Posterior cingulate gyrus (tissue), 11 donors: ENCODE results near the gene MPO.

Experiments
- DNase-seq, 10 donors: peaks; one replicate each; pipeline versions ENCODE4 v3.0.0 to v3.0.0-alpha.2; 2020 to 2021; ENCODE audit warnings: mixed read lengths in 3 of 10
- intact Hi-C: fragments of 100-400 bp; cut with DNase I; formaldehyde crosslinking; loops from one replicate; pipeline ENCODE4 v1.15.1; 2023

MPO gene

DNA sequence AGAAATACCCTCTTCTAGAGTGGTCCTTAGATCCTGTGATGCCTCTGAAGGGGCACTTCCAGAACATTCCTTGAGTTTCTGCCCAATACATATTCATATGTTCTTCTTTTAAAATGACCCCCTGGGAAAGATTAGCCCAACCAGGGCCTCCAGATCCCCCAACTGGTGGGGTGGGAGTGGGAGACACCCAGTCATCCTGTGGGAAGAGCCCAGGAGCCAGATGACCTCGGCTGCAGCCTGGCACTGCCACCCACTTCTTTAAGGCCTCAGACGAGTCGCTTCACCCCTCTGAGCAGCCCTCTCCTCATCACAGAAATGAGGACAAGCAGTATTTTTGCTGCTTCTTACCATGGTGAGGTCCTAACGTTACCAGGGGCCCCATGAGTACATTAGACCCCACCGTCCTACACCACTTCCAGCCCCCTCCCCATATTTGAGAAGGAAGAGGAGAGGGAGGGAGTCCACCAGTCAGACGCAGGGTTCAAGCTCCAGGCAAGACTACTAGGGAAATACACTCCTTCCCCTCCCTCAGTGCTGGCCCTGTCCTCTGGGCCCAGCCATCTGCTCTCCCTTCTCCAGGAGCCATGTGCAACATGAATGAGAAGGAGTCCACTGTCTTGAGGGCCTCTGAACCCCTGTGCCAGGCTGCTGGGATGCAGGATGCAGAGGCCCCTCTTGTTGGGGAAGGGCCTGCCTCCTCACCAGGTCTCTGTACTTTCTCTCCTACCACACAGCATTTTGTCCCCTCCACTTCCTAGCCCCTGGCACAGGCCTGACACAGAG, 11.8 kb downstream of the MPO start:
- intact Hi-C loops = no loop called here
- DNase-seq = peak in 1 of 10 donors; percentile 35

DNA sequence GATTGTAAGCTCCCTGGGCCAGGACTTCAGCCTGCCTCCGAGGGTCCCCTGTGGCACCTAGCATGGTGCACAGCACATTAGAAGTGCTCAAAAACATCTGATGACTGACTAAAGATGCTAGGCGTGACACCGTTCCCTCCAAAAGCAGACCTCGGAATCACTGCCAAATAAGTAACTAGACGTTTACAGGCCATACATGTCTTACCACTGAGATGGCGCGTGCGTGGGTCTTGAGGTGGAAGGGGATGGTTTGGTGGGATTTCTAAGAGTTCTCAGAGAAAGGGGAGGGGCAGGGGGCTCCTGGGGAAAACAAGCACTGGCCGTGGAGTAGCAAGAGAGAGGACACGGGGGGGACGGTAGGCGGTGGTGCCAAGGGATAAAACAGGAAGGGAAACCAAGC, 12.4 kb downstream of the MPO start:
- intact Hi-C loops = no loop called here
- peak in 1 of 10 donors; percentile 27 for DNase-seq

DNA sequence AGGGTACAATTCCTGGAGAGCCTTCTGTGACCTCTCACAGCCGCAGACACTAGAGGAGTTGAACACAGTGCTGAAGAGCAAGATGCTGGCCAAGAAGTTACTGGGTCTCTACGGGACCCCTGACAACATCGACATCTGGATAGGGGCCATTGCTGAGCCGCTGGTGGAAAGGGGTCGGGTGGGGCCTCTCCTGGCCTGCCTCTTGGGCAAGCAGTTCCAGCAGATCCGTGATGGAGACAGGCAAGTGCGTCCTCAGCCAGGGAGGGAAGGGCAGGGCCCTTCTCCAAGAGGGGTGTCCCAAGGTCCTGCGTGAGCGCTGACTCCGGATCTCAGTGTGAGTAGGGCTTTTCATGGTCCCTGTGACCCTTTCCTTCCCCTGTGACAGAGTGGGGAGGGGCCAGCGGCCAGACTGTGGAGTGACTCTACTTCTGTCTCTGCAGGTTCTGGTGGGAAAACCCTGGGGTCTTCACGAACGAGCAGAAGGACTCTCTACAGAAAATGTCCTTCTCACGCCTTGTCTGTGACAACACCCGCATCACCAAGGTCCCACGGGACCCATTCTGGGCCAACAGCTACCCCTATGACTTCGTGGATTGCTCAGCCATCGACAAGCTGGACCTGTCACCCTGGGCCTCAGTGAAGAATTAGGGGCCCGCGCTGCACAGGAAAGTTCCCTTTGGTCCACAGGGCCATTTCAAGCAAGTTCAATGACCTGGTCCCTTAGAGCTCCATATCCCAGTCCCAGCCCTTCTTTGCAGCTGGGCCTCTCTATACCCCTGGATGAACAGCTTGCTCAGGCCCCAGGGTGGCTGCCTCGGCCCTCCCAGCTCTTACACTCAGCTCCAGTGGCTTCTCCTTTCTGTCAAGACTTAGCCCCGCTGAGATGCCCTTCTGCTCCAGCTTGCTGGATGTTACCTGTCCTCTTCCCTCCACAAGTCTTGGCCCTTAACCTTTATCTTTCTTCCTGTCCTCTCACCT, 13.1 kb downstream of the MPO start:
- DNase-seq = peak in 2 of 10 donors; percentile 66 to 69

DNA sequence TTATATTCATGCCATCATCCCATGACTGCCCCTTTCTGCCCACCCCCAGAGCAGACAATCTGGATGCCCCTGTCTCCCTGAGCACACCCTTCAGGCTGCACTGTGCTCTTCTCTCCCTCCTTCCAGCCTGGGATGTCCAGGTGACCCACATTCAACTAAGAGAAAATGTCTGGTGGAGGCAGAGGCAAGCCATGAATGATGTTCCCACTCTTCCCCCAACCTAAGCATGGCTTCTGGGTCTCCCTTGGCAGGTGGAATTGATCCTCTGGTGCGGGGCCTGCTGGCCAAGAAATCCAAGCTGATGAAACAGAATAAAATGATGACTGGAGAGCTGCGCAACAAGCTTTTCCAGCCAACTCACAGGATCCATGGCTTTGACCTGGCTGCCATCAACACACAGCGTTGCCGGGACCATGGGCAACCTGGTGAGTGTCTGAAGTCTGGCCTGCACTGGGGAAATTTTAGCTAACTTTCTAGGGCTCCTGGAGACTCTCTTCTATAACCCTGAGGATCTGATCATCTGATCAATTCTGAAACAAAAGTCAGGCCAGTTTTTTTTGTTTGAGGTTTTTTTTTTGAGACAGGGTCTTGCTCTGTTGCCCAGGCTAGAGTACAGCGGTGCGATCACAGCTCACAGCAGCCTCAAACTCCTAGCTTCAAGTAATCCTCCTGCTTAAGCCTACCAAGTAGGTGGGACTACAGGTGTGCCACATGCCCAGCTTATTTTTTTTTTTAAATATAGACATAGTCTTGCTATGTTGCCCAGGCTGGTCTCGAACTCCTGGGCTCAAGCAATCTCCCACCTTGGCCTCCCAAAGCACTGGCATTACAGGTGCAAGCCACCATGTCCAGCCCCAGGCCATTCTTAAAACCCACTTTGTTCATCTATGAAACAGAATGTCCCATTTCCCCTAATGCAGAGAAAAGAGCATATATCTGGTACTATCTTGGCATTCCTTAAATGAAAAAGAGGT, 14.5 kb downstream of the MPO start:
- intact Hi-C loops = no loop called here
- DNase-seq = peak in 1 of 10 donors; percentile 34

More for the DNA sequence above, 13.1 kb downstream of the MPO start:
- intact Hi-C loops = no loop called here

DNA sequence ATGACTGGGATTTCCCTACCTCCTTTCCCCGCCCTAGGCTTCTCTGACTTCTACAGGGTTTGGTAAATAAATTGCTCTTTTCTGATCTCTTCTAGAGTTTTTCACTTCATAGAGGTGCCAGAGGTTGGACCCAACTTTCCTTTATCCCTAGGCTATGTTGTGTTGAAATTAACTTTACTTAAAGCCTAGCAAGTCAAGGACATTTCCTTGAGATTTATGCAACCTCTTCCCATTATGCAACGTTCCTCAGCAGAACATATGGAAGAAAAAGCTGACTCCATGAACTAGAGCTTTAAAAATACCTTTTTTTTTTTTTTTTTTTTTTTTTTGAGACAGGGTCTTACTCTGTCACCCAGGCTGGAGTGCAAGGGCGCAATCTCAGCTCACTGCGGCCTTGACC, 15.5 kb downstream of the MPO start:
- intact Hi-C loops = no loop called here
- no peak for DNase-seq

DNA sequence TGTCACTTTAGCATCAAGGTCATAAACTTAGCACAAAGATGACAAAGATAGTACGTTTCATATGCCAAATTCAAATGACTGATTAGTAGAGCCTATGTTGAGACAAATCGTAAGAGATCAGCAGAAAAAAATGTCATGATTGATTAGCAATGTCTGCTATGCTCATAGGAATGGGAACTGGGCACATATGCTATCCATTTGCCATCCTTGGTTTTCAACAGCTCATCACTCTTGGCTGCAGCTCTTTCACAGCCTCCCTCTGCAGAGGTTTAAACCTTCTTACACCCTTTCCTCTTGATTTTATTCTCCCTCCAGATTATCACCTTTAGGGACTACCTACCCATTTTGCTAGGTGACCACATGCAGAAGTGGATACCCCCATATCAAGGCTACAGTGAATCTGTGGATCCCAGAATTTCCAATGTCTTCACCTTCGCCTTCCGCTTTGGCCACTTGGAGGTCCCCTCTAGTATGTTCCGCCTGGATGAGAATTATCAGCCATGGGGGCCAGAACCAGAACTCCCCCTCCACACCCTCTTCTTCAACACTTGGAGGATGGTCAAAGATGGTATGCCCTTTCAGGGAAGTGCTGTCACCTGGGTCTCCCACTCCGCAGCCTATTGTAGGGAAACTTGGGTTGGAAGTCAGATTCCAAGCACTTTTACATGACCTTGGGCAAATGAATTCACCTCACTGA, 16.2 kb downstream of the MPO start:
- intact Hi-C loops = no loop called here
- DNase-seq = no peak

DNA sequence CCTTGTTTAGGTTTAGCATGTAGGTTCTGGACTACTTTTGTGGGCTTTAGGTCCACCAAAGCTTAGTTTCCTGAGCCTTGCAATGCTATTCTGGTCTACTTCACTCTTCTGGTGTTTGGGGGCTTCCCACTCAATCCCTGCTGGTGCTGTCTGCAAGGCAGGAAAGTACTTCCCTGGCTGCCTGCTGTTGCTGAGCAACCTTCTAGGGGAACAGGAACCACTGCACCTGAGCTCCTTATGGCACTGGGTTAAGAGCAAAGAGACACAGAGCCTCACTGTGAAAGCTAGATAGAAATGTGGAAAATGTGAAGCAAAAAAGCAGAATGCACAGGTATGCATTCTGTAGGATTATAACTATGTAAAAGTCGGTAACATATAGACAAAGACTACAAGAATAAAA, 17.0 kb downstream of the MPO start:
- DNase-seq = no peak
- intact Hi-C loops = no loop called here

DNA sequence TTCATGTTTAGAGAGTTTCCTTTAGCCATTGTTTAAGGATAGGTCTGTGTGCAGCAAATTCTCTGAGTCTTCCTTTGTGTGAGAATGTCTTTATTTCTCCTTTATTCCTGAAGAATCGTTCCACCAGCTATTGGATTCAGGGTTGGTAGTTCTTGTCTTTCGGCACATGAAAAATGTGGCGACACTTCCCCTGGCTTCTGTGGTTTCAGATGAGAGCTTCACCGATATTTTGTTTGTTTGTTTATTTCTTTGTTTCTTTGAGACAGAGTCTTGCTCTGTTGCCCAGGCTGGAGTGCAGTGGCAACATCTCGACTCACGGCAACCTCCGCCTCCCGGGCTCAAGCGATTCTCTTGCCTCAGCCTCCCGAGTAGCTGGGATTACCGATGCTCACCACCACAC, 18.6 kb downstream of the MPO start:
- DNase-seq = peak in 1 of 10 donors; percentile 43
- intact Hi-C loops = no loop called here

DNA sequence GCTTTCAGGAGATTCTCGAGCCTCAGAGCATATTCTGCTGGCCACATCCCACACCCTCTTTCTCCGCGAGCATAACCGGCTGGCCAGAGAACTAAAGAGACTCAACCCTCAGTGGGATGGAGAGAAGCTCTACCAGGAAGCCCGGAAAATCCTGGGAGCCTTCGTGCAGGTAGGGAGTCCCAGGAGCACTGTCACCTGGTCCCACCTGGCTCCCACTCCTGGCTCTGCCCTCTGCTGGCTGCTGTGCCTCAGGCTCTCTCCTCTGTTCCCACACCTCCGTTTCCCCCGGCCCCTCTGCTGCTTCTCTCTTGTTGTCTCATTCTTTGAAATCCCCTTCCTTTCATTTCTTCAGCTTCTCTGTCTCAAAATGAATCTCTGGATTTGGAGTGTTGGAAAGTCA, 25.9 kb downstream of the MPO start:
- intact Hi-C loops = no loop called here
- no peak for DNase-seq

DNA sequence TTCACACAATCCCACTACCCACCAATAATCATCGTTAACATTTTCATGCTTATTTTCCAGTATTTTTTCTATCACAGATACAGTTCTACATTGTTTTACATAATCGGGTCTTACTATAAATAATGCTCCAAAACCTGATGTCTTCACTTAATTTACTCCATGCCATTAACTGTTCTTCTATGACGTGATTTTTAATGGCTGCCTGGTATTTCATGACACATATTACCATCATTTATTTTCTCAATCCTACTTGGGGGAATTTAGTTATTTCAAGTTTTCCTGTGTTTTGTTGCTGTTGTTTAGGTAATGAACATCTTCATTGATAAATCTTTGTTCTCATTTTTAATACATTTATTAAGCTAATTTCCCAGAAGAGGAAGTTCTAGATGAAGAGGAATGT, 27.7 kb downstream of the MPO start:
- intact Hi-C loops = no loop called here
- no peak for DNase-seq

DNA sequence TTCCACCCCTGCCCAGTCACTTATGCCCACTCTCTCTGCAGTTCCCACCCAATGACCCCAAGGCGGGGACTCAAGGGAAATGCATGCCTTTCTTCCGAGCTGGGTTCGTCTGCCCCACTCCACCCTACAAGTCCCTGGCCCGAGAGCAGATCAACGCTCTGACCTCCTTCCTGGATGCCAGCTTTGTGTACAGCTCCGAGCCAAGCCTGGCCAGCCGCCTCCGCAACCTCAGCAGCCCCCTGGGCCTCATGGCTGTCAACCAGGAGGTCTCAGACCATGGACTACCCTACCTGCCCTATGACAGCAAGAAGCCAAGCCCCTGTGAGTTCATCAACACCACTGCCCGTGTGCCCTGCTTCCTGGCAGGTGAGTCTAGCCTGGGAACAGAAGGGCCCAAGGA, 28.6 kb downstream of the MPO start:
- intact Hi-C loops = no loop called here
- no peak for DNase-seq

DNA sequence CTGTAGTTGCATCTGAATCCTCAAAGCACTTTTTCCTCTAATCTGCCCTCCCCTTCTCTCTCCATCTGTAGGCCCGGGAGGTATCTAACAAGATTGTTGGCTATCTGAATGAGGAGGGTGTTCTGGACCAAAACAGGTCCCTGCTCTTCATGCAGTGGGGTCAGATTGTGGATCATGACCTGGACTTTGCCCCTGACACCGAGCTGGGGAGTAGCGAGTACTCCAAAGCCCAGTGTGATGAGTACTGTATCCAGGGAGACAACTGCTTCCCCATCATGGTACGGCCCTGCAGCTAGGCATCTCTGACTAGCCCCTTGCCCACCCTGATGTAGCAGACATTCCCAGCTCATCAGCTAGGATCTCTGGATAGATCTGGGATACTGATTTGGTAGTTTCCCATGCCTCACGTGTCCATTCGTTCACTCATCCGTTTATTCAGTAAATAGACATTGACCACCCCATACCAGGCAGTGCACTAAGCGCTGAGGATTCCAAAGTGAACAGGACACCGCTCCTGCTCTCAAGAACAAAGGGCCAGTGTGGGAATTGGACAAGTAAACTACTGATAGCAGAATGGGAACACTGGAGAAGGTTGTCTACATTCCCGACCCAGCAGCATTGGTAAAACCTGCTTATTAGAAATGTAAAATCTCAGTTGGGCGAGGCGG, 30.3 kb downstream of the MPO start:
- intact Hi-C loops = no loop called here
- no peak for DNase-seq

DNA sequence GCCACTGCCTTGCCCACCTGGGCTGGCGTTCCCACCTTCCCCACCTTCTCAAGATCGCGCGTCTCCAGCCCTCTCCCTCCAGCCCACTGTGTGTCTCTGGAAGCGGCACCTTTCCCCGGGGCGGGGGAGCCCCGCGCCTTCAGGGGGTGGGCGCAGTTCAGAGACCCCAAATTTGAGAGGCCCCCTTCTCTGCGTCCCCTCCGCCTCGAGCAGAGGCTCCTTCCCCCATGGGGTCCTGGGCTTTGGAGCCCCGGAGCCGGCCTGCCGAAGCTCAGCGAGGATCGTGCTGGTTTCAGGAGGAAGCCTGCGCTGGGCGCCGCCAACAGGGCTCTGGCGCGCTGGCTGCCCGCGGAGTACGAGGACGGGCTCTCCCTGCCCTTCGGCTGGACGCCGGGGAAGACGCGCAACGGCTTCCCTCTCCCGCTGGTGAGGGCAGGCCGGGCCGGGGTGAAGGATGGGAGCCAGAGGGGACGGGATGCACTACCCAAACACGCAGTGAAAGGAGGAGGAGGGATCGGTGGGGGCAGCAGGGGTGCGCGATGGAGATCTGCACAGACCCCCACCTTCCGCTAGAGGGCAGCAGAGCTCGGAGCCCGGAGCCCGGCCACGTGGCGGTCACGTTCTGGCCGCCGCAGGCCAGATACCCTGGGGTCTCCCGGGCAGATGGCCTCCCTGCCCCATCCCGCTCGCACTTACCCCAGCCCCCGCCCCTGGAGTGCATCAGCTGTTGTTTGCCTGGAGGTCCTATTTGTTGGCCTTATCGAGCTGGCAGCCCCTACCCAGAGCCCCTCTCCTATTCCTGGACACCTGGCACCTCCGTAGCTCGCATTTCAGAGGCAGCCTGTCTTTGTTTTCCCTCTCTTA, 31.2 kb downstream of the MPO start:
- DNase-seq = peak in 9 of 10 donors; percentile 38 to 95 (median 75)
- intact Hi-C loops = loop anchor here (1.0 kb wide), 1 partner anchor 168 kb away; the partner anchor contains the start of gene RNF43

DNA sequence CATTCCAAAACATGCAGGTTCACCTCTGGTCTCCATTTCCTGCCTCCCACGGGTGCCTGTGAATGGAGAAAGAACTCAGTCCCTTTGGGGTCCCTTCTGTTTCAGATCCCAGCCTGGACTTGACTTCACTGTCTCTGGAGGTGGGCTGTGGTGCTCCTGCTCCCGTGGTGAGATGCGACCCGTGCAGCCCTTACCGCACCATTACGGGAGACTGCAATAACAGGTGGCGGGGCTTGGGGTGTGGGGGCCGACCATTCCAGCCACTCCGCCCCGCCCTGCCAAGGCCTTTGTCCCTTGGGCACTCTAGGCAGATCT, 31.8 kb downstream of the MPO start:
- DNase-seq = no peak
- intact Hi-C loops = loop anchor here (1.0 kb wide), 1 partner anchor 168 kb away; the partner anchor contains the start of gene RNF43

DNA sequence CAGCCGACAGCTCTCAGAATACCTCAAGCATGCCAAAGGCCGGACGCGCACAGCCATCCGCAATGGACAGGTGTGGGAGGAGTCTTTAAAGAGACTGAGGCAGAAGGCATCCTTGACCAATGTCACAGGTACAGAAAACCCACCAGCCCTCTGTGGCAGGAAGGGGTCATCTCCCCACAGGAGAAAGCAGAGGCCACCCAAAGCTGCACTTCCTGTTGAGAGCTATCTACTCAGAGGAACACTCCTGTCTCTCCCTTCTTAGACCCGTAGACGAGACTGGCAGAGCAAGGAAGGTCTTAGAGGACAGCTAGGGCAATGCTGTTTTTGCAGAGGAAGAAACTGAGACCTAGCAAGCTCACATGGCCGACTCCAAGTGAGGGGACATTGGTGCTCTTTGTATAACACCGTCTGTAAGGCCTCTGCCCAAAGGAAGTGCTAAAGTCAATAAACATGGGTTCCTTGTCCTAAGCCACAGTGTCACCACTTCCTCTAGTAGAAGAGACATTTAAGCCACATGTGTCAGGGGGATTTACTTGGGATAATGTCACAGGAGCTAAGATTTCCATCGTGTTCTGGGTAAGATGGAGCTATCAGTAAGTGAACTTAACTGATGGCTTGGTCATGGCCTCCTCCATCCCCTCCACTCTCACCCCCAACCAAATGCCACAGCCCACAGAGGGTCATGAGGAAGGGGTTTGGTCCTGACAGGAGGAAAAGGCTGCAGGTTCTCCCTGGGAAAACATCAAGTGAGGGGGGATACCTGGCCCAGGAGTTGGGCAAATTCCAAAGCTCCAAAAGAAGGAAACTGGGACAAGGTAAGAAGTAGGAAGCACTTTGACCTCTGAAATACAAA, 33.0 kb downstream of the MPO start:
- no peak for DNase-seq
- intact Hi-C loops = no loop called here

DNA sequence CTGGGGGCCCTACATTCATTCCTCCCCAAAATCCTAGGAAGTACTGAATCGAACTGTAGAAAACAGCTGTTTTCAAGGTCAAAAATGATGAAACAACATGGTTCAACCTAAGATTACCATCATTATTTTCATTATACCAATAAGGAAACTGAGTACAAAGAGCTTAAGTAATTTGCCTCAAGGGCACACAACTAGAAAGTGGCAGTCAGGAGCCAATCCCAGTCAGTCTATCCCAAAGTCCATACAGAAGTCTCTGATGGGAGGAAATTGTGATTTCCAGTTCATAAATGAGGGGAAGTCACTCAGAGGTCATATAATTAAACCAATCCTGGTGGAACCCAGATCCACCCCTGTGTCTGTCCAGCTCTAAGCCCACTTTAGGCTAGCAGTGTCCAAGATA, 34.0 kb downstream of the MPO start:
- DNase-seq = no peak
- intact Hi-C loops = no loop called here

DNA sequence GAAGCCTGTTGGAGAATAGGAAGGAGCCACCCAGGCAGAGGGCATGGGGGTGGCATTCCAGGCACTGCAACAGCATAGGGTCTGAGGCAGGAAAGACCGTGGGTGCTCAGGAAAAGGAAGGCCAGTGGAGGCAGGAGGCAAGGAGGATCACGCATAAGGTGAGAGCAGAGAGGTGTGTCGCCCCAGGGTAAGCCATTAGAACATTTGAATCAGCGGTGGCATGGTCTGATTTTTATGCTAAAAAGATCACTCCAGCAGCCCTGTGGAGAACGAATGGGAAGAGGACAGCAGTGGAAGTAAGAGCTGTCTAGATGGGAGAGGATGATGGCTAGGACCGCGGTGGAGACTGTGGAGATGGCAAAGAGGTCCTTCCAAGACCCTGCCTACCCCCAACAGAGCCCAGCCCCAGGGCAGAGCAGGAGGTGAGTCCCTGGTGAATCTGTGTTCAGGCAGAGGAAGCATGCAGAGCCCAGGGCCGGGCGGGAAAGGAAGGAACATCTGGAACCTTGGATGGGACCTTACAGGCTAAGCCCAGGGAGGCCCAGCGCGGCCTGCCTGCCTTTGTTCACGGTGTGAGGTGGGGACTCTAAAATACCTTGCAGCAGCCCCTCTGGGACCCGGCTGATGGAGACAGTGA, 34.5 kb downstream of the MPO start:
- intact Hi-C loops = no loop called here
- DNase-seq = no peak
